Thymus (tissue), 11 donors: ENCODE results near the gene HMG20B. TPM values are rescaled to one million over a fixed set of nuclear protein-coding genes. Genes with fewer than 3 reads are reported as not detected.

Source experiments
- DNase-seq, 9 donors: peaks; one replicate each; pipeline ENCODE4 v3.0.0-alpha.2; 2013; ENCODE audit warnings: low spot score in 9 of 9, low read depth in 6 of 9, missing footprints in 1 of 9
- H3K27ac ChIP-seq, 2 donors: one replicate each; pipeline ENCODE4 v1.5.1; 2013; ENCODE audit warnings: control low read depth in 1 of 2, low read depth in 1 of 2, low read length in 1 of 2, mild to moderate bottlenecking in 1 of 2, moderate library complexity in 1 of 2
- H3K27me3 ChIP-seq, 2 donors: one replicate each; pipeline ENCODE4 v1.5.1; 2013; ENCODE audit warnings: low read length in 1 of 2; ENCODE audit not compliant: control insufficient read depth in 2 of 2, insufficient read depth in 1 of 2
- H3K36me3 ChIP-seq, 2 donors: one replicate each; pipeline ENCODE4 v1.5.1; 2013; ENCODE audit warnings: low read length in 1 of 2, mild to moderate bottlenecking in 1 of 2, moderate library complexity in 1 of 2; ENCODE audit not compliant: control insufficient read depth in 2 of 2, insufficient read depth in 2 of 2
- H3K4me1 ChIP-seq, 2 donors: one replicate each; pipeline ENCODE4 v1.5.1; 2013; ENCODE audit warnings: low read length in 2 of 2; ENCODE audit not compliant: control insufficient read depth in 2 of 2, insufficient read depth in 2 of 2
- H3K4me3 ChIP-seq, 2 donors: one replicate each; pipeline ENCODE4 v1.5.1; 2013; ENCODE audit warnings: low read length in 2 of 2, control low read depth in 1 of 2, mild to moderate bottlenecking in 1 of 2
- H3K9me3 ChIP-seq, 2 donors: one replicate each; pipeline ENCODE4 v1.5.1; 2013; ENCODE audit warnings: low read length in 1 of 2, mild to moderate bottlenecking in 1 of 2; ENCODE audit not compliant: control insufficient read depth in 2 of 2, insufficient read depth in 1 of 2
- WGBS: extraction: QIAGEN DNeasy Blood & Tissue Kit; methylation state at CpG from one replicate; pipeline ENCODE4 v1.1.7; 2013; 5-methylcytosine and 5-hydroxymethylcytosine counted together
- polyA plus RNA-seq: library from polyadenylated mRNA; stranded (reverse); fragments of 200-250 nt; gene quantifications from one replicate; pipeline ENCODE4 v1.2.3, GENCODE V29; 2013
- total RNA-seq: library from RNA; stranded (reverse); fragments of 120-200 nt; gene quantifications from one replicate; pipeline ENCODE4 v1.2.4, GENCODE V29; 2013
- donor health status: healthy.

Gene HMG20B
- total and polyA plus RNA-seq, 2 donors, result 111 to 116 TPM

DNA sequence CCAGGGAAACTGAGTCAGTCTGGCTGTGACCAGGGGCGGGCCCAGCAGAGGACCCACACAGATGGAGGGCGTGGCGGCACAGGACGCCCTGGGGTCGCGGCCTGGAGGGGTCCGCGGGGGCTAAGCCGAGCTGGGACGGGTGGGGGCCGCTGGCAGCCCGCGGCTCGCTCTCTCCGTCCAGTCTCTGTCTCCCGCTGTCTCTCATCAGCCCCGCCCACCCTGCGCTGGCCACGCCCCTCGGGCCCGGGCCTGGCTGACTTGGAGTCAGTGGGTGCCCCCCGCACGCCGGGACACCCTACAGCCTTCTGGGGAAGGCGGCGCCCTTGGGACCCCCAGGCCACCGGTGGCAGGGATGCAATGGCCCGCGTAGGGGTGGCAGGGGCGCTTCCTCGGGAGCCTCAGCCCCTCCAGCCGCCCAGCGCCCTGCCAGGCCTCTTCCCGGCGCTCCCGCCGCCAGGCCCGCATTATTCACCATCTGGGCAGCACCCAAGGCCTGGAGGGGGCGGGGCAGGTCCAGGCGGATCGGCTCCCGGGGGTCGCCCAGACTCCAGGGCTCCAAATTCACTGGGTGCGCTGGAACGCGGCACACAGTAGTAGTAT lies 34.0 kb downstream of the HMG20B start, which contains the start of gene TBXA2R:
TBXA2R (minus strand) TSS at position 186 of the 600 bp plus-strand sequence. CDS start 6,241 bp downstream, outside the sequence.
- peak in 1 of 9 donors; percentile 39 for DNase-seq
- peaks cover 27 to 45% of the 10 kb centered on the region in 2 donors for H3K27me3 ChIP-seq

DNA sequence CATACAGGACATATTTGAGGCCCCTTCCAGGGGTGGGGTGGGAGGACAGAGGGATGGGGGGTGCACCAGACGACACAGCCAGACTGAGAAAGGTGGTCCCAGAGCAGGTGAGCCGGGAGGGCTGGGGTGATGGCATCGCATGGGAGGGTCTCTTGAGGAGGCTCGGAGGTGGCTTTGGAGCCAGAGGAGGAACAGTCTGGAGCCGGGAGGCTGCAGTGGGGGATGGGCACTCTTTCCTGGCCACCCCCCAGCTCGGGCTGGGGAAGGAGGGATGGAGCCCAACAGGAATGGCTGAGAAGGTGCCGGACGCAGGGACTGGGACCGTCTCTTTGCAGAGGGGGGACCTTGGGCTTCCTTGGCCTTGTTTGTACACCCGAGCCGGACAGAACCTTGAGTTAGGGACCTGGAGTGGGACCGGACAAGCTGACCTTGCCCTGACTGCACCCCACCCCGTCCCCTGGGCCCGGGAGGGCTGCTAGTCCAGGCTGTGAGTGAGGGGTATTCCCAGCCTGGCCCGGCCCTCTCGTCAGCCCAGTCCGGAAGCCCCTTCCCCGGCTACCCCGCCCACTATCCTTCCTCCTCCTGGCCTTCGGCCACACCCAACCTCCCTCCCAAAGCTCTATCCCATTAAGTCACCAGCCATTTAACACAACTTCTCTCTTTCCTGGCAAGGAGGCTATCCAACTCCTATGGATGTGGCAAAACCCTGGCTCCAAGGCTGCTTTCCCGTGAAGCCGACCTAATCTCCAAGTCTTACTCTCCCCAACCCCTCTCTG lies 34.7 kb downstream of the HMG20B start:
- H3K36me3 ChIP-seq, result peaks cover 25 to 27% of the 10 kb centered on the region in 2 donors
- WGBS, result 38% methylated on average over 22 of the region's 22 CpGs
- H3K27ac ChIP-seq, result no peak overlapping the region
- H3K4me1 ChIP-seq, result peaks cover 7 to 42% of the 10 kb centered on the region in 2 donors
- H3K27me3 ChIP-seq, result peaks cover 27 to 45% of the 10 kb centered on the region in 2 donors
- H3K9me3 ChIP-seq, result peaks cover 0 to 12% of the 10 kb centered on the region in 2 donors
- no peak for DNase-seq
- H3K4me3 ChIP-seq, result no peak overlapping the region

More for the DNA sequence above, 34.0 kb downstream of the HMG20B start, which contains the start of gene TBXA2R:
- WGBS, result 5% methylated on average over 46 of the region's 46 CpGs
- H3K36me3 ChIP-seq, result peaks cover 18 to 20% of the 10 kb centered on the region in 2 donors
- peaks cover 0 to 12% of the 10 kb centered on the region in 2 donors for H3K9me3 ChIP-seq
- peaks cover 7 to 42% of the 10 kb centered on the region in 2 donors for H3K4me1 ChIP-seq
- peak within 1 kb of the TSS; percentile 2 to 29 for H3K4me3 ChIP-seq
- no peak within 1 kb of the TSS for H3K27ac ChIP-seq

DNA sequence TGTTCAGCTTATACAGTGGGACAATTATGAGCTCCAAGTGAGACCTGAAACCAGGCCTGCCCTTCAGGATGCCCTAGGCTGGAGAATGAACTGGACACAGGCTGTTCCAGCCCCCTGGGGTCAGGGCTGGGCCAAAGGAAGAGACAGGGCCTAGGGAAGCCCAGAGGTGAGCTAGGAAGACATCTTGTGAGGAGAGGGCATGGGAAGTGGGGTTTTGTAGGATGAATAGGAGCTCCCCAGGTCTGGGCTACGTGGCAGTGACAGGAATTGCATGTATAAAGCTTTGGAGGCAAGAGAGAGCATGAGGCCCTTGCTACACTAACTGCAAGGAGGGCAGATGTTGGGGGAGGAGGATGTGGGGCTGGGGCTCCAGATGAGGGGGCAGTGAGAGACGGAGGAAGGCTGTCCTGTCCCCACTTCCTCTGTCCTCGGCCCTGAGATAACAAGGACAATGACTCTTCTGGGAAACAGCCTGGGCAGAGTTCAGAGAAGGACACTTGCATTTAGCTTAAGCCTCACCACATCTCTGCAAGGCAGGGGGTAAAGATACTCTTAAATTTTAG lies 35.4 kb downstream of the HMG20B start:
- peaks cover 0 to 12% of the 10 kb centered on the region in 2 donors for H3K9me3 ChIP-seq
- H3K27ac ChIP-seq, result no peak overlapping the region
- no peak for DNase-seq
- no peak overlapping the region for H3K4me3 ChIP-seq
- WGBS, result 16% methylated on average over 3 of the region's 3 CpGs
- H3K36me3 ChIP-seq, result peaks cover 28 to 33% of the 10 kb centered on the region in 2 donors
- peaks cover 27 to 45% of the 10 kb centered on the region in 2 donors for H3K27me3 ChIP-seq
- H3K4me1 ChIP-seq, result peaks cover 7 to 42% of the 10 kb centered on the region in 2 donors

DNA sequence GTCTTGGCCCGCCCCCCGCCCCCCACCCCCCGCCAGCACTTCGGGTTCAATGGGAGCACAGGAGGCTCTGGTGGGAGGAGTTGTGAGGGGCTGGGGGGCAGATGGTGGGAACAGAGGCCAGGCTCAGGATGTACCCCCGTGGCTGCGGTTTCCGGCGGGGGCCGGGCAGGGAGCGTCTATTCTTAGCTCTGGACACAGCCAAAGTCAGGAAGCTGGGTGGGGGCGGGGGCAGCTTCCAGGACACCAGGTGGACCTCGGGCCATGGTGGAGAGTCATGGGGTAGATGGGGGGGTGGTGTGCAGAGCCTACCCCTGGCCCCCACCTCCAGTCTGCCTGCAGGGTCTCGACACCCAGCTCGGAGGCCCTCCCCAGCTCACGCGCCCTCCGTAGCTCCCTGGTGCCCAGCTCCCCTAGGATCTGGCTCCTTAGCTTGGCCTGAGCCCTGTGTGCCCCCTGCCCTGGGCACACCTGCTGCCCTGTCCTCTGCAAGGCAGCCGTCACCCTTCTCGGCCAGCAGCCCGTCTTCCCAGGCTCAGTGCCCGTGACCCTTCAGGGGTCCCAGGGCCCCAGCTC lies 36.1 kb downstream of the HMG20B start:
- Histone ChIP-seq H3K9me3 (peaks cover 0 to 12% of the 10 kb centered on the region in 2 donors), H3K27me3 (peaks cover 27 to 40% of the 10 kb centered on the region in 2 donors), H3K4me3 (no peak overlapping the region), H3K4me1 (peaks cover 7 to 42% of the 10 kb centered on the region in 2 donors), H3K36me3 (peaks cover 34 to 40% of the 10 kb centered on the region in 2 donors), H3K27ac (no peak overlapping the region)
- DNase-seq, result no peak
- WGBS, result 22% methylated on average over 21 of the region's 21 CpGs

DNA sequence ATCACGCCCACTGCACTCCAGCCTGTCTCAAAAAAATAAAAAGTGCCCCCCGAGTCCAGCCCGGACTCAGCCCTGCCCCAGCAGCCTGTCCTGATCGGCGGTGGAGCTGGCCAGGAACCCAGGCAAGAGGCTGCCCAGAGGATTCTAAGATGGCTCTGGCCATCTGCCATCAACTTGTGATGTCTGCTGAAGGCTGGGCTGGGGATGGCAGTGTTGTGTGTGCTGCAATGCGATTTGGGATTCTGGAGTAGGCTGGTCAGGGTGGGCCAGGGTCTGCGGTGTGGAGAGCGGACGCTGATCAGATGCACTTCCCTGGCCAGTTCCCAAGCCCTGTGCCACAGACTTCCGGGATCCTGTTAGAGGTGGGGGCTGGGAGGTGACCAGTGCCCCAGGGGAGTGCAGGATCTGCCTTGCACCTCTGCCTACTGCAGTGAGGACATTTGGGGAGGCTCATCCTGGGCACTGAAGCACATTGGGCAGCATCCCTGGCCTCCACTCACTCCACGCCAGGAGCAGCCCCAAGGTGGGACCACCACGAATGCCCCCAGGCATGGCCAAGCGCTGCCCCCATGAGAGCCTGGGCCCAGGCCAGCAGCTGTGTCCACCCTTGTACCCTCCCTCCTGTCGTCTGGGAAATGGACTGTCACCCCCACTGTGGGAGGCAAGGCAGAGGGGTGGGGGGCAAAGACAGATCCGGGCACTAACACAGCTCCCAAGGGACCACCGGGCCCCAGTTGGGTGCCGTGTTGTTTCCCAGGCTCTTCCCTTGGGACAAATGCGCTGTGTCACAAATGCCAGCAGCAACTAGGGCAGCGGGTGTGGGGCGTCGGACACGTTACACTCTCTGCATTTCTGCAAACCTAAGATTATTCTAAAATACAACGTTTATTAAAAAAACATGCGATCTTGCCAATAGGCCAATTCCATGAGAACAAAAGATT lies 37.3 kb downstream of the HMG20B start:
- DNase-seq, result no peak
- peak overlapping the region in 1 of 2 donors; percentile 2 for H3K27ac ChIP-seq

DNA sequence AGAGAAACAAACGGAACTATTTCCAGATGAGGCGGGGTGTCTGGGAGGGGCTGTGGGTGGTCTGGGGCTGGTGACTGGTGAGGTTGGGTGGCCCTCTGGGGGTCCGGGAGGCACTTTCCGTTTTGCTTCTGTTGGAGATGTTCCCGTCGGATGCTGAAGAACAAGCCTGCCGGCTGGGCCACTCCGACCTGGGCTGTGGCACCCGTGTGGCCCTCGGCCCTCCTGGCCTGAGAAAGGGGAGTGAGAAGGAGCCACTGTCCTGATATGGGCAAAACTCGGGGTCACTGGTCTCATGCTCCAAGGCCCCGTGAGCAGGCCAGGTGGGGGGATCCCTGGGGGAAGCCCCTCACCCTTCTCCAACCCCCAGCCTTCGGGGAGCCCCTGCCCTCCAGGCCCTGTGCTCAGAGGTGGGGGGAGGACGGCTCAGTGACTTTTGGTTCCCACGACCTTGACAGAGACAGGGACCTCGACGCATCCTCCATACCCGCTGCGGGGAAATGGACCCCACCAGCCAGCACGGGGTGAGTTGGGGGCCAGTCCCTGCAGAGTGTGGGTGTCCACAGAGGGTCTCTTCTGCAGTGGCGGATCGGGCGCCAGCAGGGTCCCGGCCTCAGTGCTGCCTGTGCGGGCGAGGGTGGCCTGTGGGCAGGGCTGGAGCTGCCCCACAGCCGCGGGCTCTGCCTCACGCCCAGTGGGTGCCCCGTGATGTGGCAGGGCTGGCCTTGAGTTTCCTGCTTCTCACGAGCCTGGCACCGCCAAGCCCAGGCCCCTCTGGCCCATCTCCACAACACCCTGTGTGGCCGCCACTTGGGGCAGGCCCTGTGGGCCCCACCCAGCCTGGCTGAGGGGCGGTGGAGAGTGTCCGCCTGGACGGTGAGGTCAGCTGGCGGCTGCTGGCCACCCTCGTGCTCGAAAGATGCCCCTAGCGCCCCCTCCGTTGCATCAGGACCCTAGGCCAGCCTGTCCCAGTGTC lies 38.3 kb downstream of the HMG20B start:
- no peak for DNase-seq
- Histone ChIP-seq H3K4me3 (no peak overlapping the region), H3K9me3 (peaks cover 0 to 12% of the 10 kb centered on the region in 2 donors), H3K36me3 (peaks cover 40 to 60% of the 10 kb centered on the region in 2 donors), H3K27me3 (peaks cover 20 to 24% of the 10 kb centered on the region in 2 donors), H3K4me1 (peaks cover 5 to 29% of the 10 kb centered on the region in 2 donors), H3K27ac (no peak overlapping the region)
- WGBS, result 95% methylated on average over 41 of the region's 41 CpGs

More for the DNA sequence above, 37.3 kb downstream of the HMG20B start:
- WGBS, result 94% methylated on average over 24 of the region's 24 CpGs
- Histone ChIP-seq H3K9me3 (peaks cover 0 to 12% of the 10 kb centered on the region in 2 donors), H3K36me3 (peaks cover 37 to 51% of the 10 kb centered on the region in 2 donors), H3K27me3 (peaks cover 22 to 34% of the 10 kb centered on the region in 2 donors), H3K4me1 (peaks cover 7 to 36% of the 10 kb centered on the region in 2 donors), H3K4me3 (no peak overlapping the region)

DNA sequence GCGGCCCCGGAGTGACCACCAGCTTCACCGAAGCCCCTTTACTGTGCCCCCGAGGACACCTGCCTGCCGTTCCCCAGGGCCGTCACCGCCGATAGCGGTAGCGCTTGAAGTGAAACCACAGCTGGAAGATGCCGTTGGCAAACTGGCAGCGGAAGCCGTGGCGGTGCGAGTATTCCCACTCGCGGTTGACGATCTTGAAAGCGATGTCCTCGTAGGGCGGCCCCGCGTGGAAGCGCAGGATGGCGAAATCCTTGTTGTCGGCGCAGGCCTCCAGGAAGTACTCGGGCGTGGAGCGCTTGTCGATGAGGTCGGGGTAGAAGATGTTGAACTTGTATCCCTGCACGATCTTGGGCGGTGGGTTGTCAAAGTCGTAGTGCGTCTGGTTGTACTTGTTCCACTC lies 39.1 kb downstream of the HMG20B start:
- H3K4me1 ChIP-seq, result peaks cover 2 to 23% of the 10 kb centered on the region in 2 donors
- H3K9me3 ChIP-seq, result peaks cover 0 to 12% of the 10 kb centered on the region in 2 donors
- peaks cover 41 to 60% of the 10 kb centered on the region in 2 donors for H3K36me3 ChIP-seq
- no peak for DNase-seq
- H3K4me3 ChIP-seq, result no peak overlapping the region
- 96% methylated on average over 36 of the region's 36 CpGs for WGBS
- no peak overlapping the region for H3K27ac ChIP-seq
- peaks cover 12 to 16% of the 10 kb centered on the region in 2 donors for H3K27me3 ChIP-seq
